Measurements from ENCODE around the gene OR2B2. TPM values are rescaled to one million over a fixed set of nuclear protein-coding genes. Genes with fewer than 3 reads are reported as not detected.
"Not testable (repeated sequence)": the region's sequence is repeated elsewhere in the genome, so short reads cannot be mapped to it uniquely, and the experiment has no call there.

Gene OR2B2
- total RNA-seq (2014; rRNA removed; shearing (Covaris generic)), result not detected in 2 replicates
- not detected in 2 replicates for polyA plus RNA-seq (2014; cell fraction: nucleus; rRNA removed)

- no peak for DNase-seq (ENCODE audit: extremely low read depth, low read depth)
Measured at GRCh38 chr6:27911956-27912446, at the start of gene OR2B2. TSS of gene OR2B2 (minus strand) at chr6:27912396. CDS start at chr6:27912319, 77 bp downstream.

DNA sequence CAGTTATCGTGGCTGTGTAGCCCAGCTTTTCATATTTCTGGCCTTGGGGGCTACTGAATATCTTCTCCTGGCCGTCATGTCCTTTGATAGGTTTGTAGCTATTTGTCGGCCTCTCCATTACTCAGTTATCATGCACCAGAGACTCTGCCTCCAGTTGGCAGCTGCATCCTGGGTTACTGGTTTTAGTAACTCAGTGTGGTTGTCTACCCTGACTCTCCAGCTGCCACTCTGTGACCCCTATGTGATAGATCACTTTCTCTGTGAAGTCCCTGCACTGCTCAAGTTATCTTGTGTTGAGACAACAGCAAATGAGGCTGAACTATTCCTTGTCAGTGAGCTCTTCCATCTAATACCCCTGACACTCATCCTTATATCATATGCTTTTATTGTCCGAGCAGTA is 45.3 kb upstream of the OR2B2 start:
- DNase-seq (ENCODE audit: extremely low read depth, low read depth), result no peak

- DNase-seq (ENCODE audit: extremely low read depth, low read depth), result no peak
Measured at GRCh38 chr6:27956941-27957340, 44.7 kb upstream of the OR2B2 start, which contains the start of gene OR2B6. TSS of gene OR2B6 (plus strand) at chr6:27957241. CDS start at chr6:27957241, 0 bp downstream.

DNA sequence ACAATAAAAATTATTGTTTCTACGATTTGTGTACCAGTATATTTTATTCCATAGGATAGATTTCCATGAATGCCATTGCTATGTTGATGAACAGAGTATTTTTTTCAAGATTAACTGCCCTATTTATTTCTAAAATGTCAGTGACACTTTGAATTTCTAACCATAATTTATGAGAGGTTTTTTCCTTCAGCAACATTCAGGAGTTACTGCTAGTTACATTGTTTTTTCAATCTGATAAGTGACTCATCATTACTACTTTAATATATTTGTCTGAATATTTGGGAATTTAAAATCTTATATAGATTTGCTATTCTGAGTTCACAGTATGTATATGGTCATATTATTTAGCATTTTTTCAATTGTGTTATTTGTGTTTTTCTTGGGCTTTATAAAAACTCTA is 38.8 kb upstream of the OR2B2 start:
- DNase-seq (ENCODE audit: extremely low read depth, low read depth), result no peak

DNA sequence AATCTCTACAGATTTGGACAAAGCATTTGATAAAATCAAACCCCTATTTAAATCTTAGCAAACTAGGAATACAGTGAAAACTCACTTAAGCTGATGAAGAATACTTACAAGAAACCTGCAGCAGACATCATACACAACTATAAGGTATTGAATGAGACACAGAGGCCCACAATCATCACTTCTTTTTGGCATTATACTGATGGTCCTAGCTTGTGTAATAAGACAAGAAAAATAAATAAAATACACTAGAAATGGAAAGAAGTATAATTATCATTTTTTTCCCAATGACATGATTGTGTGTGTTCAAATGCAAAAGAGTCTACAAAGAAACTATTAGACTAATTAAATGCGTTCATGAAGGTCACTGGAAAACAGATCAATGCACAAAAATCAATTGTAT is 36.0 kb upstream of the OR2B2 start:
- DNase-seq (ENCODE audit: extremely low read depth, low read depth), result no peak

- DNase-seq (ENCODE audit: extremely low read depth, low read depth), result not testable (repeated sequence)
Measured at GRCh38 chr6:27943072-27943471, 30.9 kb upstream of the OR2B2 start.

DNA sequence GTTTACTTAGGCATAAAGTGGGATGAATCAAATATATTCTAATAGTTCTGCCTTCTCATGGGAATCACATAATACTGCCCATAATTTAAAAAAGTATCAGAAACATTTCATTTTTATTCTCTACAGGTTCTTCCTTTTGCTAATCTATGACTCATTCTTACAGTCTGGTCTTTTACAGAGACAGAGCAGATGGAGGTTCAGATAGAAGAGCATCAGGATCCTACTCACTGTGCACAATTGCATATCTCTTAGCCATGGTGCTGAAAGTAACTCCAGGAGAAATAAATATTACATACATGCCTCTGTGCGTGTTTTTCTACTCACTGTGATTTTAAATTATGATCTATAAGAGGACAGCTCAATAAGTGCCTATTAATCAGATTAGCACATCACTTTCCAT is 28.6 kb upstream of the OR2B2 start:
- no peak for DNase-seq (ENCODE audit: extremely low read depth, low read depth)

GRCh38 chr6:27931209-27931608 is 19.0 kb upstream of the OR2B2 start:
- no peak for DNase-seq (ENCODE audit: extremely low read depth, low read depth)

DNA sequence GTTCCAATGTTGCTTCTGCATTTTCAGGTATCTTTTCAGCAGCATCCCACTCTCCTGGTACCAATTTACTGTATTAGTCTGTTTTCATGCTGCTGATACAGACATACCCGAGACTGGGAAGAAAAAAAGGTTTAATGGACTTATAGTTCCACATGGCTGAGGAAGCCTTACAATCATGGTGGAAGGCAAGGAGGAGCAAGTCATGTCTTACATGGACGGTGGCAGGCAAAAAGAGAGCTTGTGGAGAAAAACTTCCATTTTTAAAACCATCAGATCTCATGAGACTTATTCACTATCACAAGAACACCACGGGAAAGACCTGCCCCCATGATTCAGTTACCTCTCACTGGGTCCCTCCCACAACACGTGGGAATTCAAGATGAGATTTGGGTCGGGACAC is 17.7 kb upstream of the OR2B2 start:
- DNase-seq (ENCODE audit: extremely low read depth, low read depth), result not testable (repeated sequence)

DNA sequence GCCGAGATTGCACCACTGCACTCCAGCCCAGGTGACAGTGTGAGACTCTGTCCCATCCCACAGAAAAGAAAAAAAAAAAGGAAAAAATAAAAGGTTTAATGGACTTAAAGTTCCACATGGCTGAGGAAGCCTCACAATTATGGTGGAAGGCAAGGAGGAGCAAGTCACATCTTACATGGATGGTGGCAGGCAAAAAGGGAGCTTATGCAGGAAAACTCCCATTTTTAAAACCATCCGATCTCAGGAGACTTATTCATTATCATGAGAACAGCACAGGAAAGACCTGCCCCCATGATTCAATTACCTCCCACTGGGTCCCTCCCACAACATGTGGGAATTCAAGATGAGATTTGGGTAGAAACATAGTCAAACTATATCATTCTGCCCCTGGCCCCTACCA is 15.8 kb upstream of the OR2B2 start:
- DNase-seq (ENCODE audit: extremely low read depth, low read depth), result not testable (repeated sequence)

- DNase-seq (ENCODE audit: extremely low read depth, low read depth), result no peak
Measured at GRCh38 chr6:27924179-27924578, 12.0 kb upstream of the OR2B2 start.

GRCh38 chr6:27922949-27923348 is 10.8 kb upstream of the OR2B2 start:
- no peak for DNase-seq (ENCODE audit: extremely low read depth, low read depth)

DNA sequence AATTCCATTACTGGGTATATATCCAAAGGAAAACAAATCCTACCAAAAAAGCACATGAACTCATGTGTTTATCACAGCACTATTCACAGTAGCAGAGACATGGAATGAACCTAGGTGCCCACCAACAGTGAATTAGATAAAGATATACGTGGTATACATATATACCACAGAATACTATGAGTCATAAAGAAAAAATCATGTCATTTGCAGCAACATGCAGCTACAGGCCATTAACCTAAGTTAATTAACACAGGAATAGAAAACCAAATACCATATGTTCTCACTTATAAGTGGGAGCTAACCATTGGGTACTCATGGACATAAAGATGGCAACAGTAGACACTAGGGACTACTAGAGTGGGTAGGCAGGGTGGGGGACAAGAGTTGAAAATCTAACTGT is 4.2 kb downstream of the OR2B2 start:
- no peak for DNase-seq (ENCODE audit: extremely low read depth, low read depth)

DNA sequence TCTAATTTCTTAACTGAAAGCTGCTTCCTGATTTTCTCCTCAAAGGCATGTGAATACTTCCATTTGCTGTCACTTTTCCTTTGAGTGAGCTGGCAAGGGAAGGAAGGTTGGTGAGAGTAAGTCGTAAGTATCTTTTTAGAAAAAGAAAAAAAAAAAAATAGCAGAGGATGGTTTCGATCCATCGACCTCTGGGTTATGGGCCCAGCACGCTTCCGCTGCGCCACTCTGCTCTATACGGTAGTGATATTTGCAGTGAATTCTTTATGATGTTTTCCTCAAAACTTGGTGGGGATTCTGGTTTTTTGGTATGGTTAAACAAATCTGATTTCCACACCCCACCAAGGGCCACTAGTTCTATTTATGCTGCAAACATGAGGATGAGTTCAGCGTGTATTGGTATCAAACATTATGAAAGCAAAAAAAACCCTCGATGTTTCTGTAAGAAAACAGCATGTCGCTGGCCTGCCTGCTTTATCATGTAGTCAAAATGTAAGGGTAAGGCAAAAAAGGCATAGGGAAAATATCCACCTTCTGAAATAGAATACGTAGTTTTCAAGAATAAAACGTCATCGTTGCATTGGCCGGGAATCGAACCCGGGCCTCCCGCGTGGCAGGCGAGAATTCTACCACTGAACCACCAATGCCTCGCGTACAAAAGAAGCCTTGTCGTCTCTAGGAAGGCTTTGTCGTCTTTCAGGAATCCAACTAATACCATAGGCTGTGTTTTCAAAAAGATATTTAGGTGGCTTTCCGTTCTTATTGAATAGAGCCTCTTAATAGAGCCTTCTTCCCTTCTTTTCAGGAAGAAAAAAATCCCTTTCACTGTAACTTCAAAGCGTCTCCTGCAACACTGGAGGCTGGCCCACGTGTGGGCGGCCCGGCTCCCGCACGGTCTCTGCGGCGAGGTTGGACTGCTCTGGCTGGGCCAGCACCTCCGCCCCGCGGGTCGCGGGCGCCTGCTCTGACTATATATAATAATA is 9.6 kb downstream of the OR2B2 start:
- peak; percentile 80 for DNase-seq (ENCODE audit: extremely low read depth, low read depth)

DNA sequence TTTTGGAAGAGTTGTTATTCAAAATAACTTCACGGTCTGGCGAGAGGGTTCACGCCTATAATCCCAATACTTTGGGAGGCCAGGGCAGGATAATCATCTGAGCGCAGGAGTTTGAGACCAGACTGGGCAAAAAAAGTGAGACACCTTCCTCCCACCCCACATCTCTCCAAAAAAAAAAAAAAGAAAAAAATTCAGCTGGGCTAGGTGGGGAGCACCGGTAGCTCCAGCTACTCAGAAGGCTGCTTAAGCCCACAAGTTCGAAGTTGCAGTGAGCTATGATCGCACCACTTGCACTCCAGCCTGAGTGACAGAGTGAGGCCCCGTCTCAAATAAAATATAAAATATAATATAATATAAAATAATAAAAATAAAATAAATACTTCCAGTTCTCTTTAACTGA is 10.4 kb downstream of the OR2B2 start:
- no peak for DNase-seq (ENCODE audit: extremely low read depth, low read depth)

- DNase-seq (ENCODE audit: extremely low read depth, low read depth), result not testable (repeated sequence)
Measured at GRCh38 chr6:27900197-27900596, 12.0 kb downstream of the OR2B2 start.

DNA sequence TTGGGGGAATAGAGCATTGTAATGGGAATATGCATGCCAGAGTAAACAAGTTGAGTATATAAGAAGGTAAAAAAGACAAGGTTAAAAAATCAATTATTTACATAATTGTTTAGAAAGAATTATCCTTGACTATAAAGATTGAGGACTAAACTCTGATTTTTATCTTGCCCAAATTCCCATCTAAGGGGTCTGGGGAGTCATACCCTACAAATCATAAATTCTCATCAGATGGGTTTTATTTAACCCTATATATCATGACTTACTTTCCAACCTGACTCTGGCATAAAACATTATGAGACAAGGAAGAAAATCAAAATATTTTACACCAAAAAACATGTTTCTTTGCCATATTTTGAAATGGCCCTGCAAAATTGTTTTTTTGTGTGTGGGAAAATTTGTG is 12.7 kb downstream of the OR2B2 start:
- DNase-seq (ENCODE audit: extremely low read depth, low read depth), result no peak

DNA sequence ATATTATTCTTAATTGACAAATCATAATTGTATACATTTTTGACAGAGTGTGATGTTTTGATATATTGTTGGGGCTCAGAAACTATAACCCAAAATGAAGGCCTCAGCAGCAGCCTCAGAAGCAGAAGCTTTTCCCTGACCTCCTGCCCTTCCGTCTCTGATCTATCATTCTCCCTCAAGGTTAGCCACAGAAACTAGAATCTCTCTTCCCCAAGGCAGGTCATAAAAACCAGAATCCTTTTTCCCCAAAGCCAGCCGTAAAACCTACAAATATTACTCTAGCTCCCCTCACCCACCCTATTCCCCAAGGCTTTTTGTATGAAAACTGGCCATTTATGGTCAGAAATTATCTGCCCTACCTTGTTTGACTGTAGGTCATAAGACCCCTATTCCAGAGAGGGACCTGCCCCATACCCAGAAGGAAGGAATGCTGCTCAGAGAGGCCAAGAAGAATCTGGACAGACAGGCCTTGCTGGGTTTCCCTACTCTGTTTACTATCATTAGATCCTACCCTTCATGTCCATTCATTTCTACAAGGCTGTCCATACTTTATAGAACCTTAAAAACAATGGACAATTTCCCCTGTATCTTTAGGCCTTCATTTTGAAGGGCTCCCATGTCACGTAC is 14.5 kb downstream of the OR2B2 start:
- DNase-seq (ENCODE audit: extremely low read depth, low read depth), result no peak

DNA sequence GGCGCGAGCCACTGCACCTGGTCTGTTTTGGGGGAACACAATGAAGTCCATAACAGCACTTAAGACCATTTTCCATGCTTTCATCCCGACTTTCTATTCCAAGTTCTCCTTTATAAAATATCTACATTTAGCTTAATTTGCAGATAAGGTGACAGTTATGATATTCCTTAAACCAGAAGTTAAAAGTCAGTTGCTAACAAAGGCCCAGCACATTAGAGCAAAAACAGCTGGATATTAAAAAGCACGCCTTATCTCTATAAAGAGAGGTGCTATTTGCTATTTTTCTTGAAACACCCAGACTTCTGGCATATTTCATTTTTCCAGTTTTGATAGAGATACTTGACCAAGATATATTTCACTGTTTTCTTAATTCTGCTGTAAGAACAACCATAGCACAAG is 15.8 kb downstream of the OR2B2 start:
- no peak for DNase-seq (ENCODE audit: extremely low read depth, low read depth)

- peak; percentile 73 for DNase-seq (ENCODE audit: extremely low read depth, low read depth)
Measured at GRCh38 chr6:27894839-27895762, 17.1 kb downstream of the OR2B2 start.

Measured in NCI-H460 (cell line).